ENCODE measurements around the gene LGR6. TPM values are rescaled to one million over a fixed set of nuclear protein-coding genes. Genes with fewer than 3 reads are reported as not detected.

LGR6 gene
- total and polyA plus RNA-seq, 2 of the 8 experiments (the other 6 are each of a cell fraction or from before 2014, with no cell fraction given), result 0.50 to 1.0 TPM

DNA sequence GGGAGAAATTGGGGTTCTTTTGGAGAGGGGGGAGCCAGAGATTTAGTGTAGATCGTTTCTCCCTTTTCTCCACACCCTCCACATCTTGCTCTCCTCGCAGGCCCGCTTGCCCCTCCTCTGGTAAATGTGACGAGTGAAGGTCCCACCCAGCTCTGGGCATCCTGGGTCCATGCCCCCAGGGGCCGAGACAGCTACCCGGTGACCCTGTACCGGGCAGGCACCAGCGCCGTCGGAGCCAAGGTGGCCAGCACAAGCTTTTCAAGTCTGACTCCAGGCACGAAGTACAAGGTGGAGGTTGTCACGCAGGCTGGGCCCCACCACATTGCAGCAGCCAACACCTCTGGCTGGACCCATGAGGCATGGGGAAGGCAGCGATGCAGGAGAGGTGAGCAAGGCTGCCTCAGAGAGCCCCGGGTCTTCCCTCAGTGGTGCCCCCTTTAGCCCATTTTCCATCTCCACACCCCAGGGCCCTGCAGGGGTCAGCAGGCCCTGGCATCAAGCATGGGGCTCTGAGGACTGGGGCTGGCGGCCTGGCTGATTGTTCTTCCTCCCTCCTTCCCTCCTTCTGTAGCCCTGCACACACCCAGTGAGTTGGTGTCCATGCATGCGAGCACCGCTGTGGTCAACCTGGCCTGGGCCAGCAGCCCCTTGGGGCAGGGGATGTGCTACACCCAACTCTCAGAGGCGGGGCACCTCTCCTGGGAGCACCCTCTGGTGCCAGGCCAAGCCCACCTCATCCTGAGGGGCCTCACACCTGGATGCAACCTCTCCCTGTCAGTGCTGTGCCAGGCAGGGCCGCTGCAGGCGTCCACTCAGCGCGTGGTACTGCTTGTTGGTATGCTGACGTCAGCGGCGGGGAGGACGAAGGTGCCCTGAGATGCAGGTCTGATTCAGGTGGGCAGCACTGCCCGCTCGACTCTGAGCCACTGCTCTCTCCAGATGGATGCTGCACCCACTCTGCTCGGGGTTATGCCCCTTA is 16.4 kb upstream of the LGR6 start:
- Histone ChIP-seq H3K56ac (replicated peaks; ENCODE audit: insufficient read length, low read depth, low read length) (no peak overlapping the region), H3K79me1 (ENCODE audit: low read depth, low read length) (no peaks in the 10 kb centered on the region), H2AK5ac (ENCODE audit: low read depth, low read length) (no peak overlapping the region), H2BK120ac (replicated peaks; ENCODE audit: low read depth, low read length) (no peak overlapping the region), H3K27me3 (replicated peaks in 1 of 4; ENCODE audit: control insufficient read depth in 3 of 4, extremely low read depth in 1 of 4, insufficient read depth in 3 of 4, low read length in 3 of 4) (no peaks in the 10 kb centered on the region), H3K4me1 (replicated peaks in 1 of 4; ENCODE audit: control insufficient read depth in 3 of 4, insufficient read depth in 4 of 4, low read length in 3 of 4) (no peaks in the 10 kb centered on the region; a peak in 1 of 7 replicates), H3K4ac (replicated peaks; ENCODE audit: insufficient read length, low read depth, low read length) (no peak overlapping the region), H3K4me3 (ENCODE audit: extremely low read depth in 1 of 4, insufficient read depth in 2 of 4, low read depth in 3 of 4, low read length in 4 of 4) (no peak overlapping the region), H4K8ac (ENCODE audit: extremely low read depth, insufficient read depth, low read length) (peak overlapping the region; percentile 51; the same call in 1 of the 2 replicates), H4K5ac (ENCODE audit: insufficient read length, low read depth, low read length) (no peak overlapping the region), H2BK5ac (ENCODE audit: low read depth, low read length) (no peak overlapping the region), H3K4me2 (ENCODE audit: insufficient read depth in 1 of 2, low read depth in 2 of 2, low read length in 2 of 2) (no peak overlapping the region), H3K9ac (replicated peaks in 1 of 4; ENCODE audit: extremely low read depth in 1 of 4, low read depth in 3 of 4, low read length in 3 of 4) (no peak overlapping the region), H2BK20ac (ENCODE audit: low read length) (no peak overlapping the region), H3K23me2 (ENCODE audit: low read depth, low read length) (no peaks in the 10 kb centered on the region), H3K23ac (ENCODE audit: insufficient read length) (no peak overlapping the region), H3K36me3 (ENCODE audit: control insufficient read depth in 2 of 4, insufficient read depth in 4 of 4, low read length in 3 of 4) (no peaks in the 10 kb centered on the region), H3K79me2 (ENCODE audit: control insufficient read depth in 1 of 2, insufficient read depth in 2 of 2, low read length in 2 of 2) (no peaks in the 10 kb centered on the region), H4K20me1 (replicated peaks in 1 of 2; ENCODE audit: control insufficient read depth in 1 of 2, insufficient read depth in 2 of 2, low read length in 2 of 2) (peaks cover 0 to 2% of the 10 kb centered on the region in 2 experiments), H3K18ac (ENCODE audit: extremely low read depth, low read length) (no peak overlapping the region), H3K14ac (ENCODE audit: insufficient read length) (no peak overlapping the region), H4K91ac (replicated peaks; ENCODE audit: insufficient read length, low read length) (no peak overlapping the region), H2AFZ (ENCODE audit: low read length) (no peak overlapping the region), H3K27ac (ENCODE audit: low read depth, low read length) (no peak overlapping the region), H3K9me3 (ENCODE audit: insufficient read depth in 2 of 2, low read depth in 1 of 2, low read length in 1 of 2) (no peaks in the 10 kb centered on the region), H2BK15ac (ENCODE audit: low read length) (no peak overlapping the region), H2BK12ac (ENCODE audit: low read depth, low read length) (0 out of 2 replicates have a peak overlapping the region, but pooled peaks have one; percentile 39)
- FAIRE-seq, result no peak
- no peak for DNase-seq (ENCODE audit: low read depth in 1 of 2, low spot score in 2 of 2)
- ChIA-PET POLR2A (ENCODE audit: partially characterized antibody) (interaction anchor here (1.2 kb wide), 1 partner anchor 11 kb away, joined by 5 read pairs; no protein-coding TSS in a partner anchor), CTCF (ENCODE audit: partially characterized antibody) (interaction anchor here (0.6 to 5.2 kb wide), 17 partner anchors 8 to 293 kb away, joined by 3 to 74 read pairs (median 3); partner anchors contain the start of genes LGR6 and PTPN7)
- 92% methylated on average over 29 of the region's 29 CpGs; no CpG with 5 or more reads in 1 of the 2 experiments for WGBS, 2 experiments (ENCODE audit: extremely low coverage in 1 of 2, insufficient coverage in 1 of 2, insufficient read length in 1 of 2, insufficient replicate concordance in 2 of 2, low coverage in 1 of 2, low lambda C conversion rate in 2 of 2, missing lambda C conversion rate in 1 of 2)
- TF ChIP-seq SRF (IDR thresholded peaks at IDR 0.05; ENCODE audit: low read depth, low read length), result no peak
- no peak for TF ChIP-seq SP2 (IDR thresholded peaks at IDR 0.05; ENCODE audit: low read length)
- TF ChIP-seq, protein P1, sequence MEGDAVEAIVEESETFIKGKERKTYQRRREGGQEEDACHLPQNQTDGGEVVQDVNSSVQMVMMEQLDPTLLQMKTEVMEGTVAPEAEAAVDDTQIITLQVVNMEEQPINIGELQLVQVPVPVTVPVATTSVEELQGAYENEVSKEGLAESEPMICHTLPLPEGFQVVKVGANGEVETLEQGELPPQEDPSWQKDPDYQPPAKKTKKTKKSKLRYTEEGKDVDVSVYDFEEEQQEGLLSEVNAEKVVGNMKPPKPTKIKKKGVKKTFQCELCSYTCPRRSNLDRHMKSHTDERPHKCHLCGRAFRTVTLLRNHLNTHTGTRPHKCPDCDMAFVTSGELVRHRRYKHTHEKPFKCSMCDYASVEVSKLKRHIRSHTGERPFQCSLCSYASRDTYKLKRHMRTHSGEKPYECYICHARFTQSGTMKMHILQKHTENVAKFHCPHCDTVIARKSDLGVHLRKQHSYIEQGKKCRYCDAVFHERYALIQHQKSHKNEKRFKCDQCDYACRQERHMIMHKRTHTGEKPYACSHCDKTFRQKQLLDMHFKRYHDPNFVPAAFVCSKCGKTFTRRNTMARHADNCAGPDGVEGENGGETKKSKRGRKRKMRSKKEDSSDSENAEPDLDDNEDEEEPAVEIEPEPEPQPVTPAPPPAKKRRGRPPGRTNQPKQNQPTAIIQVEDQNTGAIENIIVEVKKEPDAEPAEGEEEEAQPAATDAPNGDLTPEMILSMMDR (IDR thresholded peaks at IDR 0.05; ENCODE audit: control extremely low read depth in 1 of 3, insufficient read depth in 1 of 3, low read depth in 1 of 3, low read length in 3 of 3), result peak; percentile 41 to 51 (median 44)
- no peak for TF ChIP-seq CHD2 (IDR thresholded peaks at IDR 0.05; ENCODE audit: low read length)
- TF ChIP-seq EP300 (IDR thresholded peaks at IDR 0.05; ENCODE audit: borderline replicate concordance in 1 of 2, low read depth in 2 of 2, low read length in 2 of 2), result no peak
- TF ChIP-seq MAFK (IDR thresholded peaks at IDR 0.05; ENCODE audit: low read depth, low read length), result no peak
- TF ChIP-seq SAP30 (IDR thresholded peaks at IDR 0.05; ENCODE audit: insufficient read depth, insufficient replicate concordance, low read length), result no peak
- no peak for TF ChIP-seq MAX (IDR thresholded peaks at IDR 0.05)
